HEK293T (cell line): Measurements from ENCODE around the gene POU6F1.

Experiments
- ELF4 ChIP-seq: fragments of 450-650 bp; IDR thresholded peaks from 2 replicates; pipeline ENCODE4 v1.6.1; 2017; ENCODE audit warnings: antibody characterized with exemption
- FOXK2 ChIP-seq: fragments of 450-650 bp; IDR thresholded peaks from 2 replicates; pipeline ENCODE4 v1.6.1; 2016; ENCODE audit warnings: mild to moderate bottlenecking
- FOXM1 ChIP-seq: fragments of 450-650 bp; IDR thresholded peaks from 2 replicates; pipeline ENCODE4 v1.6.1; 2017; ENCODE audit warnings: mild to moderate bottlenecking, borderline replicate concordance
- HDGF ChIP-seq: fragments of 450-650 bp; IDR thresholded peaks from 2 replicates; pipeline ENCODE4 v1.6.1; 2017; ENCODE audit warnings: antibody characterized with exemption, borderline replicate concordance
- LEF1 ChIP-seq: fragments of 450-650 bp; IDR thresholded peaks from 2 replicates; pipeline ENCODE4 v1.6.1; 2017; ENCODE audit warnings: mild to moderate bottlenecking, borderline replicate concordance
- NFRKB ChIP-seq: fragments of 450-650 bp; IDR thresholded peaks from 2 replicates; pipeline ENCODE4 v1.6.1; 2016; ENCODE audit warnings: mild to moderate bottlenecking, moderate library complexity
- SP1 ChIP-seq: fragments of 450-650 bp; IDR thresholded peaks from 2 replicates; pipeline ENCODE4 v1.6.1; 2017
- SUZ12 ChIP-seq: fragments of 450-650 bp; IDR thresholded peaks from 2 replicates; pipeline ENCODE4 v1.6.1; 2016; ENCODE audit warnings: mild to moderate bottlenecking
- TARDBP ChIP-seq: fragments of 450-650 bp; IDR thresholded peaks from 2 replicates; pipeline ENCODE4 v1.6.1; 2016
- ZNF384 ChIP-seq: fragments of 450-650 bp; IDR thresholded peaks from 2 replicates; pipeline ENCODE4 v1.6.1; 2016

DNA sequence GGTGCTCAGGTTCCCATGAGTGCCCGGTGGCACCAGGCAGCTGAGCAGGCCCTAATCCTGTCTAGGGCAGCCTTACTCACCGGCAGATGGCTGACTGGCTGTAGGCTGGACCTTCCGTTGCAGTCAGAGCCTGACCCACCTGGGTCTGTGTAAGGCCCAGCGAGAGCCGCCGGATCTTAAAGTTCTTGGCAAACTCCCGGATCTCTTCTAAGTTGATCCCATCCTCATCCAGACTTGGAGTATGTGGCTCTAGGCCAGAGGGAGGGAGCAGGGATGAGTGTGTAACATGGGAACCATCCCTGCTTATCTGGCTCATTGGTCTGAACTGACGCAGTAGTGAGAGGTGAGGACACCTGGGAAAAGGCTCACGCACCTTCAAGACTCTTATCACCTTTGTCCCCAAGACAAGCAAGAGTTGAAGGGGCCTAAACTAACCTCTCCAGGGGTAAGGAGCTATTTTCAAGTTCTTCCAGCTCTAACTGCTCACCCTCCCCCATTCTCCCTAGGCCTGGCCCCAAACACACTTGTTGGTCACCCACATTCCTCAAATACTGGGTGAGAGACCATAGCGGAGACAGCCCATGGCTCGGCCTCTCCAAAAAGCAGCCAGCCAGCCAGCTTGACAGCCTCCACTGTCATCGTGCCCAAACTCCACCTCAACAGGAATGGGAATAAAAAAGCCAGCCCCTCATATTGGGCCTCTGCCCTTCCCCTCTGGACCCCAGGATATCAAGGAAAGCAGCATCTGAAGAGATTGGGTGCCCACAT is 26.2 kb downstream of the POU6F1 start:
- TF ChIP-seq SP1: no peak
- TF ChIP-seq TARDBP: no peak
- TF ChIP-seq LEF1: no peak
- no peak for TF ChIP-seq NFRKB
- no peak for TF ChIP-seq ZNF384
- no peak for TF ChIP-seq HDGF
- no peak for TF ChIP-seq SUZ12
- no peak for TF ChIP-seq FOXM1
- no peak for TF ChIP-seq ELF4
- no peak for TF ChIP-seq FOXK2
